Type B pancreatic cell (in vitro differentiated cells): ENCODE results near the gene LDLRAD4. TPM values are rescaled to one million over a fixed set of nuclear protein-coding genes. Genes with fewer than 3 reads are reported as not detected.

Source experiments
- DNase-seq: peaks from one replicate; pipeline ENCODE4 v3.0.0; 2021; ENCODE audit warnings: mixed read lengths; ENCODE audit not compliant: unreplicated experiment; ENCODE audit errors: extremely low spot score
- H3K27ac Mint-ChIP-seq: 2 replicates; pipeline ENCODE4 v1.8.0; 2021; ENCODE audit warnings: mild to moderate bottlenecking, mixed read lengths
- H3K27me3 Mint-ChIP-seq: 2 replicates; pipeline ENCODE4 v1.8.0; 2021; ENCODE audit warnings: mixed read lengths
- H3K36me3 Mint-ChIP-seq: 2 replicates; pipeline ENCODE4 v1.8.0; 2021; ENCODE audit warnings: mixed read lengths
- H3K4me1 Mint-ChIP-seq: one replicate; pipeline ENCODE4 v1.8.0; 2021; ENCODE audit warnings: mixed read lengths; ENCODE audit not compliant: unreplicated experiment
- H3K4me3 Mint-ChIP-seq: 2 replicates; pipeline ENCODE4 v1.8.0; 2021; ENCODE audit warnings: mild to moderate bottlenecking, mixed read lengths
- H3K9me3 Mint-ChIP-seq: 2 replicates; pipeline ENCODE4 v1.8.0; 2021; ENCODE audit warnings: mixed read lengths
- CTCF ChIP-seq: fragments of 200-600 bp; sonication (generic); conservative IDR thresholded peaks from 2 replicates; pipeline ENCODE4 v1.5.0; 2021; ENCODE audit warnings: antibody characterized with exemption, mild to moderate bottlenecking
- total RNA-seq: library from RNA; stranded (reverse); gene quantifications from 2 replicates; pipeline ENCODE4 v1.2.1, GENCODE V29; 2021; ENCODE audit warnings: low replicate concordance

The LDLRAD4 gene
- total RNA-seq, 1 donor from 2014 or later, result 2.4 TPM

GRCh38 chr18:13646633-13647032 lies 428.1 kb downstream of the LDLRAD4 start:
- no peak for TF ChIP-seq CTCF
- Mint-ChIP-seq H3K4me3 (no peak overlapping the region), H3K27ac (no peak overlapping the region), H3K9me3 (no peaks in the 10 kb centered on the region), H3K4me1 (peaks cover 6% of the 10 kb centered on the region), H3K36me3 (no peaks in the 10 kb centered on the region), H3K27me3 (peaks cover 6% of the 10 kb centered on the region)
- no peak for DNase-seq

- Mint-ChIP-seq H3K4me1 (peaks cover 6% of the 10 kb centered on the region), H3K4me3 (no peak overlapping the region), H3K27ac (no peak overlapping the region), H3K36me3 (no peaks in the 10 kb centered on the region), H3K27me3 (peaks cover 6% of the 10 kb centered on the region), H3K9me3 (no peaks in the 10 kb centered on the region)
- DNase-seq, result peak; percentile 56
- no peak for TF ChIP-seq CTCF
Measured at GRCh38 chr18:13647761-13648160, 429.2 kb downstream of the LDLRAD4 start.

- DNase-seq, result no peak
- no peak for TF ChIP-seq CTCF
- Mint-ChIP-seq H3K4me1 (peaks cover 6% of the 10 kb centered on the region), H3K27me3 (peaks cover 9% of the 10 kb centered on the region), H3K27ac (no peak overlapping the region), H3K9me3 (no peaks in the 10 kb centered on the region), H3K4me3 (no peak overlapping the region), H3K36me3 (no peaks in the 10 kb centered on the region)
Measured at GRCh38 chr18:13649397-13650390, 431.1 kb downstream of the LDLRAD4 start.

- Mint-ChIP-seq H3K27ac (no peak overlapping the region), H3K36me3 (no peaks in the 10 kb centered on the region), H3K9me3 (no peaks in the 10 kb centered on the region), H3K4me3 (no peak overlapping the region), H3K4me1 (peaks cover 6% of the 10 kb centered on the region), H3K27me3 (peaks cover 9% of the 10 kb centered on the region)
- TF ChIP-seq CTCF, result no peak
- DNase-seq, result no peak
Measured at GRCh38 chr18:13653746-13654433, 435.3 kb downstream of the LDLRAD4 start.

GRCh38 chr18:13657974-13658373 lies 439.4 kb downstream of the LDLRAD4 start:
- peaks cover 3% of the 10 kb centered on the region for H3K27me3 Mint-ChIP-seq
- no peak for TF ChIP-seq CTCF
- no peaks in the 10 kb centered on the region for H3K9me3 Mint-ChIP-seq
- H3K4me3 Mint-ChIP-seq, result no peak overlapping the region
- no peak overlapping the region for H3K27ac Mint-ChIP-seq
- no peaks in the 10 kb centered on the region for H3K36me3 Mint-ChIP-seq
- peaks cover 4% of the 10 kb centered on the region for H3K4me1 Mint-ChIP-seq
- DNase-seq, result no peak
